Liver (tissue), 3 donors: Measurements from ENCODE around the gene PELO.
A peak's percentile ranks its signal among the peaks of the same experiment; 100 is the strongest.

ENCODE experiments used
- FOXA2 ChIP-seq: IDR thresholded peaks from 2 replicates; pipeline ENCODE4 v1.6.1; 2016; ENCODE audit warnings: antibody characterized with exemption
- GABPA ChIP-seq, 2 donors: IDR thresholded peaks in 1 of 2; conservative IDR thresholded peaks in 1 of 2; 2 replicates each; pipeline ENCODE4 v1.6.1; 2016; ENCODE audit warnings: antibody characterized with exemption in 2 of 2, mild to moderate bottlenecking in 1 of 2, moderate library complexity in 1 of 2
- JUND ChIP-seq, 2 donors: IDR thresholded peaks; 2 replicates each; pipeline ENCODE4 v1.6.1; 2016; ENCODE audit warnings: antibody characterized with exemption in 2 of 2
- NR2F2 ChIP-seq: IDR thresholded peaks from 2 replicates; pipeline ENCODE4 v1.6.1; 2016; ENCODE audit warnings: antibody characterized with exemption
- RAD21 ChIP-seq, 2 donors: IDR thresholded peaks; 2 replicates each; pipeline ENCODE4 v1.6.1; 2016; ENCODE audit warnings: antibody characterized with exemption in 2 of 2, mild to moderate bottlenecking in 2 of 2
- TAF1 ChIP-seq: conservative IDR thresholded peaks from 2 replicates; pipeline ENCODE4 v1.6.1; 2016; ENCODE audit warnings: antibody characterized with exemption, mild to moderate bottlenecking
- TF ChIP-seq, protein P1 (sequence below): IDR thresholded peaks from 2 replicates; pipeline ENCODE4 v1.6.1; 2016; ENCODE audit warnings: antibody characterized with exemption
- TF ChIP-seq, protein P2 (sequence below): fragments of 150-350 bp; IDR thresholded peaks from 2 replicates; pipeline ENCODE4 v1.5.1; 2017; ENCODE audit warnings: improper control_type of control experiment, low read depth, low read length; ENCODE audit not compliant: missing input control
- TF ChIP-seq, protein P3 (sequence below): IDR thresholded peaks from 2 replicates; pipeline ENCODE4 v1.6.1; 2016; ENCODE audit warnings: antibody characterized with exemption, mild to moderate bottlenecking
- TF ChIP-seq, protein P4 (sequence below): IDR thresholded peaks from 2 replicates; pipeline ENCODE4 v1.6.1; 2016; ENCODE audit warnings: antibody characterized with exemption
- donor health status: healthy.
- donor health status: healthy.

DNA sequence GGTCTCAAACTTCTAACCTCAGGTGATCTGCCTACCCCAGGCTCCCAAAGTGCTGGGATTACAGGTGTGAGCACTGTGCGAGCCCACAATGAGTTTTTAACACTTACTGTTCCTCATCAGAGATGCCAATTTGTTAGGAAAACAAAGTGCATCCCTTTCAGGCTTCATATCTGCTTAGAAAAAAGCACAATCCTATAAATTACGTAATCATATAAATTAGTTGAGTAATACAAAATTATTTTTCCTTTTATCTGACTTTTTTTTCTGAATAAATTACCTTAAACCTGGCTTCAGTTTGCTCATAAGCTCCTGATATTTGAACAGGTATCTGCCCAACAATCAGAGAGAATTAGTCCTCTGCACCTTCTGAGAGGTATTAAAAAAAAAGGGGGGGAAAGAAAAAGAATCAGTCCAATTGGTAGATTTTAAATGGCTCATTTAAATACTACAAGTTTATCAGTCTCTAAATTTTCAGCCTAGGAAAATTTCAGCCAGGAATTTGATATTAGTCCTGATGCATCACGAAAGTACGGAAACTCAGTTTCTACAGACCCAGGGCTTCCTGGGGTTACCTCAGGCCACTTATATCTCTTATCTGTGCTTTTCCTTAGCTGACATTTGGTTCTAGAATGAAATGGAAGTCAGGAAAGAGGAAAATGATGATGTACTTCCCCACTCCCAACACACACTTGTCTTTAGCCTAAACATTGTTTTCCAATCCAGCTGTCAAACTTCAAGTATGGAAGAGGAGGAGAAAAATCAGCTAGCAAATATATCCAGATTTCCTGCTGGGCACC lies 26.8 kb downstream of the PELO start:
- TF ChIP-seq, protein P1, sequence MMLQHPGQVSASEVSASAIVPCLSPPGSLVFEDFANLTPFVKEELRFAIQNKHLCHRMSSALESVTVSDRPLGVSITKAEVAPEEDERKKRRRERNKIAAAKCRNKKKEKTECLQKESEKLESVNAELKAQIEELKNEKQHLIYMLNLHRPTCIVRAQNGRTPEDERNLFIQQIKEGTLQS, result no peak
- TF ChIP-seq, protein P2, sequence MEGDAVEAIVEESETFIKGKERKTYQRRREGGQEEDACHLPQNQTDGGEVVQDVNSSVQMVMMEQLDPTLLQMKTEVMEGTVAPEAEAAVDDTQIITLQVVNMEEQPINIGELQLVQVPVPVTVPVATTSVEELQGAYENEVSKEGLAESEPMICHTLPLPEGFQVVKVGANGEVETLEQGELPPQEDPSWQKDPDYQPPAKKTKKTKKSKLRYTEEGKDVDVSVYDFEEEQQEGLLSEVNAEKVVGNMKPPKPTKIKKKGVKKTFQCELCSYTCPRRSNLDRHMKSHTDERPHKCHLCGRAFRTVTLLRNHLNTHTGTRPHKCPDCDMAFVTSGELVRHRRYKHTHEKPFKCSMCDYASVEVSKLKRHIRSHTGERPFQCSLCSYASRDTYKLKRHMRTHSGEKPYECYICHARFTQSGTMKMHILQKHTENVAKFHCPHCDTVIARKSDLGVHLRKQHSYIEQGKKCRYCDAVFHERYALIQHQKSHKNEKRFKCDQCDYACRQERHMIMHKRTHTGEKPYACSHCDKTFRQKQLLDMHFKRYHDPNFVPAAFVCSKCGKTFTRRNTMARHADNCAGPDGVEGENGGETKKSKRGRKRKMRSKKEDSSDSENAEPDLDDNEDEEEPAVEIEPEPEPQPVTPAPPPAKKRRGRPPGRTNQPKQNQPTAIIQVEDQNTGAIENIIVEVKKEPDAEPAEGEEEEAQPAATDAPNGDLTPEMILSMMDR, result no peak
- TF ChIP-seq RAD21 (IDR thresholded peaks at IDR 0.05), result peak in 1 of 2 donors; percentile 19
- no peak for TF ChIP-seq FOXA2
- no peak for TF ChIP-seq GABPA (IDR thresholded peaks at IDR 0.05 in 1 of 2, conservative IDR thresholded peaks at IDR 0.05 in 1 of 2)
- TF ChIP-seq, protein P3, sequence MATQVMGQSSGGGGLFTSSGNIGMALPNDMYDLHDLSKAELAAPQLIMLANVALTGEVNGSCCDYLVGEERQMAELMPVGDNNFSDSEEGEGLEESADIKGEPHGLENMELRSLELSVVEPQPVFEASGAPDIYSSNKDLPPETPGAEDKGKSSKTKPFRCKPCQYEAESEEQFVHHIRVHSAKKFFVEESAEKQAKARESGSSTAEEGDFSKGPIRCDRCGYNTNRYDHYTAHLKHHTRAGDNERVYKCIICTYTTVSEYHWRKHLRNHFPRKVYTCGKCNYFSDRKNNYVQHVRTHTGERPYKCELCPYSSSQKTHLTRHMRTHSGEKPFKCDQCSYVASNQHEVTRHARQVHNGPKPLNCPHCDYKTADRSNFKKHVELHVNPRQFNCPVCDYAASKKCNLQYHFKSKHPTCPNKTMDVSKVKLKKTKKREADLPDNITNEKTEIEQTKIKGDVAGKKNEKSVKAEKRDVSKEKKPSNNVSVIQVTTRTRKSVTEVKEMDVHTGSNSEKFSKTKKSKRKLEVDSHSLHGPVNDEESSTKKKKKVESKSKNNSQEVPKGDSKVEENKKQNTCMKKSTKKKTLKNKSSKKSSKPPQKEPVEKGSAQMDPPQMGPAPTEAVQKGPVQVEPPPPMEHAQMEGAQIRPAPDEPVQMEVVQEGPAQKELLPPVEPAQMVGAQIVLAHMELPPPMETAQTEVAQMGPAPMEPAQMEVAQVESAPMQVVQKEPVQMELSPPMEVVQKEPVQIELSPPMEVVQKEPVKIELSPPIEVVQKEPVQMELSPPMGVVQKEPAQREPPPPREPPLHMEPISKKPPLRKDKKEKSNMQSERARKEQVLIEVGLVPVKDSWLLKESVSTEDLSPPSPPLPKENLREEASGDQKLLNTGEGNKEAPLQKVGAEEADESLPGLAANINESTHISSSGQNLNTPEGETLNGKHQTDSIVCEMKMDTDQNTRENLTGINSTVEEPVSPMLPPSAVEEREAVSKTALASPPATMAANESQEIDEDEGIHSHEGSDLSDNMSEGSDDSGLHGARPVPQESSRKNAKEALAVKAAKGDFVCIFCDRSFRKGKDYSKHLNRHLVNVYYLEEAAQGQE, result no peak
- peak; percentile 68 for TF ChIP-seq NR2F2
- TF ChIP-seq, protein P4, sequence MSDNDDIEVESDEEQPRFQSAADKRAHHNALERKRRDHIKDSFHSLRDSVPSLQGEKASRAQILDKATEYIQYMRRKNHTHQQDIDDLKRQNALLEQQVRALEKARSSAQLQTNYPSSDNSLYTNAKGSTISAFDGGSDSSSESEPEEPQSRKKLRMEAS, result no peak
- no peak for TF ChIP-seq JUND (IDR thresholded peaks at IDR 0.05)
- no peak for TF ChIP-seq TAF1
